ENCODE results near the gene VILL. TPM values are rescaled to one million over a fixed set of nuclear protein-coding genes. Genes with fewer than 3 reads are reported as not detected.
A peak's percentile ranks its signal among the peaks of the same experiment; 100 is the strongest.

VILL gene
- total RNA-seq, 4 donors from 2014 or later, result 112 to 214 (median 172) TPM

DNA sequence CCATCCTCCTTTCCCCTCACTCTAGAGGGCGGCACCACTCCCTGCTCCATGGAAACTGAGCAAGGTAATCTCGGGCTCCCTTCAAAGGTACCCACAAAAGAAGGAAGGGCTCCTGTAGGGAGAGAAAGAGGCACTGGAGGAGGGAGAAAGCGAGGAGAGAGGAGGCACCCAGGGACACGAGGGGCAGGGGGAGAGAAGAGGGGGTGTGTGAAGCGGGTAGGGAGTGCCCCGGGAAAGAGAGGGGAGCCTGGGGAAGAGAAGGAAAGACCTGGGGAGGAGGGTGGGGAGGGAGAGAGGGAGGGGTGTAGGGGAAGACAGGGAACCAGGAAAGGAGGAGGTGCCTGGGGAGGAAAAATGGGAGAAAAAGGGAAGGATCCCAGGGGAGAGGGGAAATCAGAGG, 523 bp downstream of the VILL start:
- no peaks in the 10 kb centered on the region for H3K9me3 ChIP-seq
- 38 to 42% methylated on average over 5 to 6 of the region's 6 CpGs for WGBS, 2 donors (ENCODE audit: low coverage in 1 of 2)
- no peaks in the 10 kb centered on the region for H3K36me3 ChIP-seq
- H3K4me1 ChIP-seq, result peaks cover 14 to 64% (median 60%) of the 10 kb centered on the region in 4 donors
- no peak for TF ChIP-seq POLR2AphosphoS5 (IDR thresholded peaks at IDR 0.05)
- TF ChIP-seq POLR2A (IDR thresholded peaks at IDR 0.05), result no peak
- intact Hi-C loops (cut with DNase I; ENCODE audit: low total_unique reads), result no loop called here
- no peak for DNase-seq
- H3K4me3 ChIP-seq, result peak overlapping the region; percentile 8 to 40 (median 22)
- in situ Hi-C loops (cut with MboI; ENCODE audit: low pct_ligation_motif_present in 1 of 4, low pct_unique_long_range_greater_than_20kb in 1 of 4, low sequenced_read_pairs in 3 of 4), result no loop called here
- H3K27me3 ChIP-seq, result no peaks in the 10 kb centered on the region
- peak overlapping the region; percentile 85 to 90 (median 89) for H3K27ac ChIP-seq

DNA sequence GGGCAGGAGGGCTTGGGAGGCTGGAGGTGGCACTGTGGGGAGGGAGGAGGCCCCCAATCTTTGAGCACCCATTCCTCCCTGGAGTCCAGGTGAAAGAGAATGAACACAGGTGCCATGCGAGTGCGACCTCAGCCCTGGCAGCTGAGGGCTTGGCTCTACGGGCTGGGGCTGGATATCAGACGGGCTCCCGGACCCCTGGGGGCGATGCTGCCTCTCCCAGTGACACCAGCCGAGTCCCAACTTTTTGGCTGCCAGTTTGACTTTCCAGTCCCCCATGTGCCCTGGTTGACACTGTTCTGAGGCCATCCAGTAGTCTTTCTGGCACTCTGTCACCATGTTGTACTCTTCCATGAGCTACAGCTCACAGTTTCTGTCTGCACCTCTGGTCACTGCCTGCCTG, 1.2 kb downstream of the VILL start:
- Histone ChIP-seq H3K27ac (peak overlapping the region; percentile 85 to 90 (median 89)), H3K36me3 (no peaks in the 10 kb centered on the region), H3K4me1 (peaks cover 11 to 57% (median 53%) of the 10 kb centered on the region in 4 donors), H3K4me3 (peak overlapping the region in 3 of 4 donors; percentile 11 to 40 (median 32)), H3K27me3 (no peaks in the 10 kb centered on the region), H3K9me3 (no peaks in the 10 kb centered on the region)
- in situ Hi-C loops (cut with MboI; ENCODE audit: low pct_ligation_motif_present in 1 of 4, low pct_unique_long_range_greater_than_20kb in 1 of 4, low sequenced_read_pairs in 3 of 4), result no loop called here
- intact Hi-C loops (cut with DNase I; ENCODE audit: low total_unique reads), result no loop called here
- 59% methylated on average over 7 of the region's 7 CpGs; no CpG with 5 or more reads in 1 of the 2 donors for WGBS, 2 donors (ENCODE audit: low coverage in 1 of 2)
- TF ChIP-seq POLR2AphosphoS5 (IDR thresholded peaks at IDR 0.05) (no peak), CTCF (IDR thresholded peaks at IDR 0.05) (no peak), POLR2A (IDR thresholded peaks at IDR 0.05) (no peak), EP300 (IDR thresholded peaks at IDR 0.05; ENCODE audit: low read depth) (no peak)
- DNase-seq, result no peak

- DNase-seq, result peak; percentile 83
- Histone ChIP-seq H3K9me3 (no peaks in the 10 kb centered on the region), H3K4me3 (peak overlapping the region in 2 of 4 donors; percentile 32 to 40), H3K27me3 (no peaks in the 10 kb centered on the region), H3K27ac (peak overlapping the region; percentile 85 to 90 (median 89)), H3K36me3 (no peaks in the 10 kb centered on the region), H3K4me1 (peaks cover 15 to 57% (median 55%) of the 10 kb centered on the region in 4 donors)
- TF ChIP-seq POLR2AphosphoS5 (IDR thresholded peaks at IDR 0.05), result peak; percentile 66 to 93 (median 91)
- TF ChIP-seq POLR2A (IDR thresholded peaks at IDR 0.05), result peak; percentile 93
- no peak for TF ChIP-seq CTCF (IDR thresholded peaks at IDR 0.05)
- TF ChIP-seq EP300 (IDR thresholded peaks at IDR 0.05; ENCODE audit: low read depth), result peak; percentile 65
- intact Hi-C loops (cut with DNase I; ENCODE audit: low total_unique reads) (no loop called here), in situ Hi-C loops (cut with MboI; ENCODE audit: low pct_ligation_motif_present in 1 of 4, low pct_unique_long_range_greater_than_20kb in 1 of 4, low sequenced_read_pairs in 3 of 4) (no loop called here)
- WGBS, 2 donors (ENCODE audit: low coverage in 1 of 2), result 65 to 67% methylated on average over 2 to 9 of the region's 9 CpGs
Measured at GRCh38 chr3:37992271-37993066, 1.9 kb downstream of the VILL start.

DNA sequence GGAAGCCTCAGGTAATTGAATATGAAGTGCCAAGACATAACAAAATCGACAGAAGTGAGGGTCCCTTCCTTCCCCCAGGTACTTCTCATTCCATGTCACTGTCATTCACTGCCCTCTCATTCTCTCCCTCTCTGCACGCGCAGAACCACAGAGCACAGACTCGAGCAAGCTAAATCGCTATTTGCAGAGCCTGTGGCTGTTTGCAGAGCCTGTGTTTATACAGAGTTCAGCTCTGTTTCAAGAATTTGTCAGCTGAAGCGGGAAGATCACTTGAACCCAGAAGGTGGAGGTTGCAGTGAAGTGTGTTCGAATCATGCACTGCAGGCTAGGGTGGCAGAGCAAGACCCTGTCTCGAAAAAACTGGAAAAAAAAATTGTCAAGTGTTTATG, 2.5 kb downstream of the VILL start:
- Histone ChIP-seq H3K27me3 (no peaks in the 10 kb centered on the region), H3K4me1 (peaks cover 17 to 57% (median 56%) of the 10 kb centered on the region in 4 donors), H3K27ac (peak overlapping the region; percentile 85 to 90 (median 89)), H3K9me3 (no peaks in the 10 kb centered on the region), H3K36me3 (no peaks in the 10 kb centered on the region), H3K4me3 (peak overlapping the region in 1 of 4 donors; percentile 44)
- DNase-seq, result no peak
- intact Hi-C loops (cut with DNase I; ENCODE audit: low total_unique reads) (no loop called here), in situ Hi-C loops (cut with MboI; ENCODE audit: low pct_ligation_motif_present in 1 of 4, low pct_unique_long_range_greater_than_20kb in 1 of 4, low sequenced_read_pairs in 3 of 4) (no loop called here)
- TF ChIP-seq POLR2A (IDR thresholded peaks at IDR 0.05), result no peak
- no peak for TF ChIP-seq EP300 (IDR thresholded peaks at IDR 0.05; ENCODE audit: low read depth)
- WGBS, 2 donors (ENCODE audit: low coverage in 1 of 2), result 59 to 69% methylated on average over 3 to 8 of the region's 8 CpGs

DNA sequence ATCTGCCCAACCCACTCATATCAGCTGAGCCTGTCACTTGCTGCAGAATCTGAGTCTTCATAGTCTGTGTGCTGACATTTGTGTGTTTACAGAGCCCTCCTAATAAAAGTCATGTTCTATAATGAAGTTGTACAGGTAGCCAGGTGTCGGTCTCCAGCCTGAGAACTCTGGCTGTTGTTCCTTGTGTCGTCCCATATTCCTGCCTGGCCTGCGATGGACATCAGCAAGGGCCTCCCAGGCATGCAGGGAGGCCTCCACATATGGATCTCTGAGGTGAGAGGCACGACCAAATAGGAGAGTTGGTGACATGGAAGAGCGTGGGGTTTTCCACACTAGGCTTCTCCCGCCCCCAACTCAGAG, 2.9 kb downstream of the VILL start:
- intact Hi-C loops (cut with DNase I; ENCODE audit: low total_unique reads), result no loop called here
- peaks cover 20 to 58% (median 57%) of the 10 kb centered on the region in 4 donors for H3K4me1 ChIP-seq
- TF ChIP-seq CTCF (IDR thresholded peaks at IDR 0.05) (no peak), POLR2AphosphoS5 (IDR thresholded peaks at IDR 0.05) (no peak), EP300 (IDR thresholded peaks at IDR 0.05; ENCODE audit: low read depth) (no peak), POLR2A (IDR thresholded peaks at IDR 0.05) (no peak)
- DNase-seq, result no peak
- H3K27ac ChIP-seq, result peak overlapping the region; percentile 85 to 90 (median 89)
- no peaks in the 10 kb centered on the region for H3K9me3 ChIP-seq
- no peaks in the 10 kb centered on the region for H3K36me3 ChIP-seq
- no peaks in the 10 kb centered on the region for H3K27me3 ChIP-seq
- 30 to 50% methylated on average over 1 to 6 of the region's 6 CpGs for WGBS, 2 donors (ENCODE audit: low coverage in 1 of 2)
- in situ Hi-C loops (cut with MboI; ENCODE audit: low pct_ligation_motif_present in 1 of 4, low pct_unique_long_range_greater_than_20kb in 1 of 4, low sequenced_read_pairs in 3 of 4), result no loop called here
- H3K4me3 ChIP-seq, result peak overlapping the region; percentile 41 to 59 (median 50)
